BJ (cell line): ENCODE measurements around the gene RWDD4. TPM values are rescaled to one million over a fixed set of nuclear protein-coding genes. Genes with fewer than 3 reads are reported as not detected.

Experiments
- CTCF ChIA-PET: fragments of 350-600 bp; formaldehyde crosslinking; extraction: SDS; loops from one replicate; lab custom pipeline; 2021; ENCODE audit warnings: antibody characterized with exemption, inconsistent platforms; lab: Yijun Ruan, JAX
- POLR2A ChIA-PET: fragments of 300-600 bp; sonication (Branson Sonifier 250); formaldehyde crosslinking; extraction: SDS; loops from one replicate; lab custom pipeline; 2021; ENCODE audit warnings: antibody characterized with exemption; lab: Charles Lee
- DNase-seq: peaks from one replicate; pipeline ENCODE4 v3.0.0-alpha.2; 2011; ENCODE audit warnings: low read depth
- H3K27me3 ChIP-seq: 2 replicates; pipeline ENCODE4 v1.6.0; 2011; ENCODE audit warnings: low read length; ENCODE audit not compliant: control insufficient read depth, insufficient read depth
- H3K36me3 ChIP-seq: 2 replicates; pipeline ENCODE4 v1.5.1; 2011; ENCODE audit warnings: low read length; ENCODE audit not compliant: control insufficient read depth, insufficient read depth
- H3K4me3 ChIP-seq: 2 replicates; pipeline ENCODE4 v1.5.1; 2011; ENCODE audit warnings: low read depth, mild to moderate bottlenecking, control low read depth, low read length
- polyA plus RNA-seq: library from polyadenylated mRNA; depleted of rRNA; stranded (reverse); fragments of >200 nt; gene quantifications from 2 replicates; pipeline ENCODE4 v1.2.3, GENCODE V29; 2011; rRNA removed
- small RNA-seq: library from RNA; depleted of rRNA; stranded (forward); fragments of <200 nt; gene quantifications from one replicate; pipeline ENCODE3, GENCODE V24; 2012; ENCODE audit warnings: low replicate concordance, low read depth; ENCODE audit not compliant: insufficient read length
- TF ChIP-seq, protein P1 (sequence below): IDR thresholded peaks from 2 replicates; pipeline ENCODE4 v1.5.1; 2011; ENCODE audit warnings: low read depth, mild to moderate bottlenecking, control low read depth, inconsistent platforms, low read length, moderate library complexity; ENCODE audit not compliant: insufficient read depth

The RWDD4 gene
- polyA plus RNA-seq, 1 experiment, result 5.2 TPM

DNA sequence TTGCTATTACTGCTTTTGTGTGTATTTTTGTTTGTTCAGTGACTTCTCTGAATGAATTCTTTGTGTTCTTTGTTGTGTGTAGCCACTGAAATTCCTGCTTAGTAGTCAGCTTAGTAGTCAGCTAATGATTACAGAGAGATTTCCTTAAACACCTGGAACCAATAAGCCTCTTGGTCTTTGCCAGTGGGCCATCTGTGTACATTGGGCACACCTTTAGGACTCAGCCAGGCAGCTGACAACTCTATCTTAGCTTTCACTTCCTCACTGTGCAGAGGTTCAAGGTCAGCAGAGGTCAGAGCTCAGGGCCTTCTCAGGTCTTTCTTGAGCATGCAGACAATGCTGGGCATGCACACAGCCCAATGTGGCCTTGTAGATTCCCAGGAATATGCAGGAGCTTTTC, 59.3 kb downstream of the RWDD4 start:
- Histone ChIP-seq H3K27me3 (no peaks in the 10 kb centered on the region), H3K36me3 (no peaks in the 10 kb centered on the region), H3K4me3 (no peak overlapping the region)
- ChIA-PET CTCF (interaction anchor here (0.9 to 2.2 kb wide), 9 partner anchors 10 to 129 kb away, joined by 3 to 14 read pairs (median 6); no protein-coding TSS in a partner anchor), POLR2A (no interaction called here)
- DNase-seq, result no peak
- TF ChIP-seq, protein P1, sequence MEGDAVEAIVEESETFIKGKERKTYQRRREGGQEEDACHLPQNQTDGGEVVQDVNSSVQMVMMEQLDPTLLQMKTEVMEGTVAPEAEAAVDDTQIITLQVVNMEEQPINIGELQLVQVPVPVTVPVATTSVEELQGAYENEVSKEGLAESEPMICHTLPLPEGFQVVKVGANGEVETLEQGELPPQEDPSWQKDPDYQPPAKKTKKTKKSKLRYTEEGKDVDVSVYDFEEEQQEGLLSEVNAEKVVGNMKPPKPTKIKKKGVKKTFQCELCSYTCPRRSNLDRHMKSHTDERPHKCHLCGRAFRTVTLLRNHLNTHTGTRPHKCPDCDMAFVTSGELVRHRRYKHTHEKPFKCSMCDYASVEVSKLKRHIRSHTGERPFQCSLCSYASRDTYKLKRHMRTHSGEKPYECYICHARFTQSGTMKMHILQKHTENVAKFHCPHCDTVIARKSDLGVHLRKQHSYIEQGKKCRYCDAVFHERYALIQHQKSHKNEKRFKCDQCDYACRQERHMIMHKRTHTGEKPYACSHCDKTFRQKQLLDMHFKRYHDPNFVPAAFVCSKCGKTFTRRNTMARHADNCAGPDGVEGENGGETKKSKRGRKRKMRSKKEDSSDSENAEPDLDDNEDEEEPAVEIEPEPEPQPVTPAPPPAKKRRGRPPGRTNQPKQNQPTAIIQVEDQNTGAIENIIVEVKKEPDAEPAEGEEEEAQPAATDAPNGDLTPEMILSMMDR, result no peak

GRCh38 chr4:183599284-183599683, 59.7 kb downstream of the RWDD4 start:
- Histone ChIP-seq H3K4me3 (no peak overlapping the region), H3K36me3 (no peaks in the 10 kb centered on the region), H3K27me3 (no peaks in the 10 kb centered on the region)
- no peak for DNase-seq
- CTCF ChIA-PET, result interaction anchor here (1.1 to 2.2 kb wide), 7 partner anchors 9 to 126 kb away, joined by 3 to 8 read pairs (median 6); no protein-coding TSS in a partner anchor
- POLR2A ChIA-PET, result no interaction called here
- TF ChIP-seq, protein P1, result no peak

GRCh38 chr4:183596067-183596757, 62.8 kb downstream of the RWDD4 start:
- TF ChIP-seq, protein P1, result no peak
- H3K27me3 ChIP-seq, result no peaks in the 10 kb centered on the region
- CTCF ChIA-PET, result interaction anchor here (0.7 kb wide), 1 partner anchor 8 kb away, joined by 3 read pairs; no protein-coding TSS in a partner anchor
- DNase-seq, result no peak
- no peak overlapping the region for H3K4me3 ChIP-seq
- POLR2A ChIA-PET, result no interaction called here
- no peaks in the 10 kb centered on the region for H3K36me3 ChIP-seq

GRCh38 chr4:183594823-183595222, 64.2 kb downstream of the RWDD4 start:
- Histone ChIP-seq H3K36me3 (no peaks in the 10 kb centered on the region), H3K4me3 (no peak overlapping the region), H3K27me3 (no peaks in the 10 kb centered on the region)
- no peak for DNase-seq
- TF ChIP-seq, protein P1, result no peak
- ChIA-PET CTCF (interaction anchor here (2.7 kb wide), 1 partner anchor 8 kb away, joined by 8 read pairs; no protein-coding TSS in a partner anchor), POLR2A (no interaction called here)

DNA sequence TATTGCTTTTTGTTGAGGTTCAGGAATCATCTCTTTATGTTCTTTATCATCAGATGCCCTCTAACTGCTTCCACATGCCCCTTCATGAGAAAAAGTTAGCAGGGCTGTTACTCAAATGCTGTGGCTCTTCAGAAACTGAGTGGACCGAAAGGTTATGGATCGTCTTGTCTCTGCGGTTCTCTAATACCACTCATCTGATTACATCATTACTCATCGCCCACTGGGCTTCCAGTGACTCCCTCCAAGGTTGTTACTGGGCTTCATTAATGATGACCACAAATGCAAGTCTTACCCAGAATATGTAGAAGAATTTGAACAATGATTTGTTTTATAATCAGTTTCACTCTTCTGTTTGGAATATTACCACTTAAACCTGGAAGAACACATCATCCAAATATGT, 67.7 kb downstream of the RWDD4 start:
- ChIA-PET POLR2A (no interaction called here), CTCF (no interaction called here)
- DNase-seq, result peak; percentile 23
- TF ChIP-seq, protein P1, result no peak
- no peaks in the 10 kb centered on the region for H3K36me3 ChIP-seq
- H3K4me3 ChIP-seq, result no peak overlapping the region
- no peaks in the 10 kb centered on the region for H3K27me3 ChIP-seq

Small RNAs within 50 kb of the gene (small RNA-seq; reads per million reads assigned to genes)
- not detected for gene RNU6-1053P
- gene RNU6-335P, result not detected
- gene RNU6-479P, result not detected

Other genes with a start within 250 kb of the RWDD4 start
- 9.4 and 12.0 TPM in 2 replicates for gene CDKN2AIP, start 214.5 kb downstream of the RWDD4 start, polyA plus RNA-seq
- gene ING2, start 154.1 kb downstream of the RWDD4 start, polyA plus RNA-seq, result 4.4 and 8.2 TPM in 2 replicates
- 21.2 and 38.3 TPM in 2 replicates for gene TRAPPC11, start 108 bp upstream of the RWDD4 start, polyA plus RNA-seq
- gene STOX2, start 246.1 kb upstream of the RWDD4 start, polyA plus RNA-seq, result 0.04 and 0.27 TPM in 2 replicates